Measurements from ENCODE around the gene MOB1B.

Gene MOB1B

GRCh38 chr4:70914631-70915030 lies 12.5 kb downstream of the MOB1B start:
- DNase-seq (ENCODE audit: low spot score), result no peak

GRCh38 chr4:70915036-70915815 lies 13.1 kb downstream of the MOB1B start:
- DNase-seq (ENCODE audit: low spot score), result no peak

- DNase-seq (ENCODE audit: low spot score), result no peak
Measured at GRCh38 chr4:70915874-70916559, 13.8 kb downstream of the MOB1B start.

- no peak for DNase-seq (ENCODE audit: low spot score)
Measured at GRCh38 chr4:70920592-70920991, 18.4 kb downstream of the MOB1B start.

GRCh38 chr4:70925418-70925817 lies 23.2 kb downstream of the MOB1B start:
- DNase-seq (ENCODE audit: low spot score), result no peak

- DNase-seq (ENCODE audit: low spot score), result no peak
Measured at GRCh38 chr4:70925899-70926635, 23.9 kb downstream of the MOB1B start.

GRCh38 chr4:70927502-70928137 lies 25.5 kb downstream of the MOB1B start:
- no peak for DNase-seq (ENCODE audit: low spot score)

GRCh38 chr4:70930530-70931256 lies 28.5 kb downstream of the MOB1B start:
- DNase-seq (ENCODE audit: low spot score), result no peak

GRCh38 chr4:70931347-70931746 lies 29.2 kb downstream of the MOB1B start:
- no peak for DNase-seq (ENCODE audit: low spot score)

- no peak for DNase-seq (ENCODE audit: low spot score)
Measured at GRCh38 chr4:70932984-70933383, 30.8 kb downstream of the MOB1B start.

GRCh38 chr4:70935038-70935695 lies 33.0 kb downstream of the MOB1B start:
- DNase-seq (ENCODE audit: low spot score), result no peak

- no peak for DNase-seq (ENCODE audit: low spot score)
Measured at GRCh38 chr4:70936200-70936787, 34.1 kb downstream of the MOB1B start.

- DNase-seq (ENCODE audit: low spot score), result no peak
Measured at GRCh38 chr4:70938086-70938485, 35.9 kb downstream of the MOB1B start.

- no peak for DNase-seq (ENCODE audit: low spot score)
Measured at GRCh38 chr4:70940134-70940533, 38.0 kb downstream of the MOB1B start.

- no peak for DNase-seq (ENCODE audit: low spot score)
Measured at GRCh38 chr4:70943114-70943513, 40.9 kb downstream of the MOB1B start.

- DNase-seq (ENCODE audit: low spot score), result no peak
Measured at GRCh38 chr4:70945046-70945445, 42.9 kb downstream of the MOB1B start.

- DNase-seq (ENCODE audit: low spot score), result no peak
Measured at GRCh38 chr4:70945452-70946055, 43.4 kb downstream of the MOB1B start.

- DNase-seq (ENCODE audit: low spot score), result no peak
Measured at GRCh38 chr4:70946939-70947338, 44.8 kb downstream of the MOB1B start.

- no peak for DNase-seq (ENCODE audit: low spot score)
Measured at GRCh38 chr4:70948665-70949260, 46.6 kb downstream of the MOB1B start.

GRCh38 chr4:70954032-70954431 lies 51.9 kb downstream of the MOB1B start:
- DNase-seq (ENCODE audit: low spot score), result no peak

All from ecto neural progenitor cell (in vitro differentiated cells).